Measurements from ENCODE around the gene MFGE8. TPM values are rescaled to one million over a fixed set of nuclear protein-coding genes. Genes with fewer than 3 reads are reported as not detected.
"Not testable (repeated sequence)": the region's sequence is repeated elsewhere in the genome, so short reads cannot be mapped to it uniquely, and the experiment has no call there.

The MFGE8 gene
- total RNA-seq, 1 donor from 2014 or later, result 259 TPM

GRCh38 chr15:88938802-88939485, 25.8 kb upstream of the MFGE8 start:
- H3K27ac Mint-ChIP-seq (ENCODE audit: unreplicated experiment), result no peak overlapping the region

GRCh38 chr15:88934449-88934848, 21.3 kb upstream of the MFGE8 start:
- H3K27ac Mint-ChIP-seq (ENCODE audit: unreplicated experiment); H3K36me3 Mint-ChIP-seq (ENCODE audit: unreplicated experiment); H3K9me3 Mint-ChIP-seq (ENCODE audit: unreplicated experiment); H3K4me3 Mint-ChIP-seq (ENCODE audit: unreplicated experiment); H3K4me1 Mint-ChIP-seq (ENCODE audit: unreplicated experiment); DNase-seq (ENCODE audit: extremely low spot score, unreplicated experiment): not testable (repeated sequence)
- peaks cover 21% of the 10 kb centered on the region for H3K27me3 Mint-ChIP-seq (ENCODE audit: unreplicated experiment)

More at GRCh38 chr15:88938802-88939485, 25.8 kb upstream of the MFGE8 start:
- Mint-ChIP-seq H3K36me3 (ENCODE audit: unreplicated experiment) (no peaks in the 10 kb centered on the region), H3K4me3 (ENCODE audit: unreplicated experiment) (no peak overlapping the region), H3K9me3 (ENCODE audit: unreplicated experiment) (no peaks in the 10 kb centered on the region), H3K27me3 (ENCODE audit: unreplicated experiment) (peaks cover 16% of the 10 kb centered on the region), H3K4me1 (ENCODE audit: unreplicated experiment) (no peaks in the 10 kb centered on the region)
- no peak for DNase-seq (ENCODE audit: extremely low spot score, unreplicated experiment)
- TF ChIP-seq CTCF (IDR thresholded peaks at IDR 0.05), result no peak

- peaks cover 3% of the 10 kb centered on the region for H3K9me3 Mint-ChIP-seq (ENCODE audit: unreplicated experiment)
- H3K4me3 Mint-ChIP-seq (ENCODE audit: unreplicated experiment), result no peak overlapping the region
- no peak overlapping the region for H3K27ac Mint-ChIP-seq (ENCODE audit: unreplicated experiment)
- no peak for DNase-seq (ENCODE audit: extremely low spot score, unreplicated experiment)
- peaks cover 23% of the 10 kb centered on the region for H3K27me3 Mint-ChIP-seq (ENCODE audit: unreplicated experiment)
- TF ChIP-seq CTCF (IDR thresholded peaks at IDR 0.05), result no peak
- no peaks in the 10 kb centered on the region for H3K4me1 Mint-ChIP-seq (ENCODE audit: unreplicated experiment)
- no peaks in the 10 kb centered on the region for H3K36me3 Mint-ChIP-seq (ENCODE audit: unreplicated experiment)
These were observed 19.7 kb upstream of the MFGE8 start for GRCh38 chr15:88932875-88933330.

GRCh38 chr15:88932271-88932874, 19.2 kb upstream of the MFGE8 start:
- H3K4me1 Mint-ChIP-seq (ENCODE audit: unreplicated experiment), result no peaks in the 10 kb centered on the region
- no peaks in the 10 kb centered on the region for H3K36me3 Mint-ChIP-seq (ENCODE audit: unreplicated experiment)
- no peak for DNase-seq (ENCODE audit: extremely low spot score, unreplicated experiment)
- no peak for TF ChIP-seq CTCF (IDR thresholded peaks at IDR 0.05)
- H3K27ac Mint-ChIP-seq (ENCODE audit: unreplicated experiment), result no peak overlapping the region
- H3K4me3 Mint-ChIP-seq (ENCODE audit: unreplicated experiment), result no peak overlapping the region
- peaks cover 23% of the 10 kb centered on the region for H3K27me3 Mint-ChIP-seq (ENCODE audit: unreplicated experiment)
- H3K9me3 Mint-ChIP-seq (ENCODE audit: unreplicated experiment), result peaks cover 4% of the 10 kb centered on the region

GRCh38 chr15:88930579-88930978, 17.4 kb upstream of the MFGE8 start:
- H3K36me3 Mint-ChIP-seq (ENCODE audit: unreplicated experiment), result no peaks in the 10 kb centered on the region
- H3K27ac Mint-ChIP-seq (ENCODE audit: unreplicated experiment), result no peak overlapping the region
- no peaks in the 10 kb centered on the region for H3K4me1 Mint-ChIP-seq (ENCODE audit: unreplicated experiment)
- peaks cover 4% of the 10 kb centered on the region for H3K9me3 Mint-ChIP-seq (ENCODE audit: unreplicated experiment)
- no peak overlapping the region for H3K4me3 Mint-ChIP-seq (ENCODE audit: unreplicated experiment)
- DNase-seq (ENCODE audit: extremely low spot score, unreplicated experiment), result no peak
- TF ChIP-seq CTCF (IDR thresholded peaks at IDR 0.05), result no peak
- H3K27me3 Mint-ChIP-seq (ENCODE audit: unreplicated experiment), result peaks cover 11% of the 10 kb centered on the region

- H3K27ac Mint-ChIP-seq (ENCODE audit: unreplicated experiment); H3K27me3 Mint-ChIP-seq (ENCODE audit: unreplicated experiment); H3K9me3 Mint-ChIP-seq (ENCODE audit: unreplicated experiment); H3K4me3 Mint-ChIP-seq (ENCODE audit: unreplicated experiment); H3K36me3 Mint-ChIP-seq (ENCODE audit: unreplicated experiment); H3K4me1 Mint-ChIP-seq (ENCODE audit: unreplicated experiment); DNase-seq (ENCODE audit: extremely low spot score, unreplicated experiment): not testable (repeated sequence)
These were observed 16.3 kb upstream of the MFGE8 start for GRCh38 chr15:88929358-88930098.

- not testable (repeated sequence) for H3K27ac Mint-ChIP-seq (ENCODE audit: unreplicated experiment); H3K9me3 Mint-ChIP-seq (ENCODE audit: unreplicated experiment); H3K4me1 Mint-ChIP-seq (ENCODE audit: unreplicated experiment)
These were observed 15.0 kb upstream of the MFGE8 start for GRCh38 chr15:88928192-88928591.

GRCh38 chr15:88925648-88926047, 12.5 kb upstream of the MFGE8 start:
- not testable (repeated sequence) for DNase-seq (ENCODE audit: extremely low spot score, unreplicated experiment); H3K4me1 Mint-ChIP-seq (ENCODE audit: unreplicated experiment); H3K9me3 Mint-ChIP-seq (ENCODE audit: unreplicated experiment); H3K27me3 Mint-ChIP-seq (ENCODE audit: unreplicated experiment); H3K36me3 Mint-ChIP-seq (ENCODE audit: unreplicated experiment); H3K27ac Mint-ChIP-seq (ENCODE audit: unreplicated experiment); H3K4me3 Mint-ChIP-seq (ENCODE audit: unreplicated experiment)

More at GRCh38 chr15:88928192-88928591, 15.0 kb upstream of the MFGE8 start:
- DNase-seq (ENCODE audit: extremely low spot score, unreplicated experiment); H3K27me3 Mint-ChIP-seq (ENCODE audit: unreplicated experiment); H3K4me3 Mint-ChIP-seq (ENCODE audit: unreplicated experiment); H3K36me3 Mint-ChIP-seq (ENCODE audit: unreplicated experiment): not testable (repeated sequence)
